Neuronal stem cell (in vitro differentiated cells): ENCODE measurements around the gene PKNOX1.
"Not testable (repeated sequence)": the region's sequence is repeated elsewhere in the genome, so short reads cannot be mapped to it uniquely, and the experiment has no call there.

Experiments used
- DNase-seq: peaks from one replicate; pipeline ENCODE4 v3.0.0-alpha.2; 2013; ENCODE audit warnings: low spot score
- H2AFZ ChIP-seq: one replicate; pipeline ENCODE4 v1.6.1; 2013; ENCODE audit warnings: mild to moderate bottlenecking, low read length, inconsistent platforms
- H2AK5ac ChIP-seq: 2 replicates; pipeline ENCODE4 v1.6.1; 2013; ENCODE audit warnings: low read depth, mild to moderate bottlenecking, inconsistent platforms, low read length, moderate library complexity, mixed read lengths
- H2BK120ac ChIP-seq: 2 replicates; pipeline ENCODE4 v1.6.1; 2013; ENCODE audit warnings: low read depth, mild to moderate bottlenecking, inconsistent platforms, low read length, moderate library complexity, mixed read lengths
- H2BK12ac ChIP-seq: one replicate; pipeline ENCODE4 v1.6.1; 2013; ENCODE audit warnings: low read length, inconsistent platforms
- H2BK15ac ChIP-seq: 2 replicates; pipeline ENCODE4 v1.6.1; 2013; ENCODE audit warnings: mild to moderate bottlenecking, low read length, inconsistent platforms, mixed read lengths
- H2BK5ac ChIP-seq: one replicate; pipeline ENCODE4 v1.6.1; 2013; ENCODE audit warnings: inconsistent platforms, mild to moderate bottlenecking, low read length, moderate library complexity
- H3K14ac ChIP-seq: one replicate; pipeline ENCODE4 v1.6.1; 2013; ENCODE audit warnings: low read length, inconsistent platforms
- H3K18ac ChIP-seq: 2 replicates; pipeline ENCODE4 v1.6.1; 2013; ENCODE audit warnings: low read length, inconsistent platforms
- H3K23ac ChIP-seq: 2 replicates; pipeline ENCODE4 v1.6.1; 2013; ENCODE audit warnings: low read depth, mild to moderate bottlenecking, mixed read lengths, low read length, inconsistent platforms; ENCODE audit not compliant: poor library complexity
- H3K27ac ChIP-seq: replicated peaks from 3 replicates; pipeline ENCODE4 v1.5.1; 2013; ENCODE audit warnings: low read length, inconsistent platforms
- H3K27me3 ChIP-seq, 3 experiments: 2 replicates each; pipeline ENCODE4 v1.6.1; 2013; ENCODE audit warnings: low read length in 3 of 3, mild to moderate bottlenecking in 2 of 3, inconsistent platforms in 1 of 3, low read depth in 1 of 3, mixed read lengths in 1 of 3, moderate library complexity in 1 of 3; ENCODE audit not compliant: control insufficient read depth in 3 of 3, insufficient read depth in 3 of 3
- H3K36me3 ChIP-seq, 2 donors: replicated peaks in 1 of 2; 2 replicates each; pipeline ENCODE4 v1.6.1; 2013; ENCODE audit warnings: low read length in 2 of 2; ENCODE audit not compliant: control insufficient read depth in 2 of 2, insufficient read depth in 2 of 2
- H3K4ac ChIP-seq: 2 replicates; pipeline ENCODE4 v1.6.1; 2013; ENCODE audit warnings: inconsistent platforms, mild to moderate bottlenecking, low read length, moderate library complexity
- H3K4me1 ChIP-seq, 2 donors: 1 replicate in 1 of 2; 2 replicates in 1 of 2; pipeline ENCODE4 v1.6.1; 2013; ENCODE audit warnings: low read length in 2 of 2, low read depth in 1 of 2; ENCODE audit not compliant: control insufficient read depth in 2 of 2, insufficient read depth in 1 of 2
- H3K4me2 ChIP-seq: one replicate; pipeline ENCODE4 v1.6.1; 2013; ENCODE audit warnings: mild to moderate bottlenecking, low read length, inconsistent platforms; ENCODE audit not compliant: insufficient read depth, poor library complexity, severe bottlenecking
- H3K4me3 ChIP-seq, 2 donors: 2 replicates each; pipeline ENCODE4 v1.5.1; 2013; ENCODE audit warnings: low read length in 2 of 2, mild to moderate bottlenecking in 2 of 2, inconsistent platforms in 1 of 2, moderate library complexity in 1 of 2
- H3K79me1 ChIP-seq: one replicate; pipeline ENCODE4 v1.6.1; 2013; ENCODE audit warnings: low read depth, mild to moderate bottlenecking, inconsistent platforms, low read length, moderate library complexity
- H3K9ac ChIP-seq: one replicate; pipeline ENCODE4 v1.6.1; 2013; ENCODE audit warnings: mild to moderate bottlenecking, low read depth, low read length, inconsistent platforms; ENCODE audit not compliant: poor library complexity
- H3K9me3 ChIP-seq, 2 donors: replicated peaks in 1 of 2; 2 replicates each; pipeline versions ENCODE3 to v1.6.1; 2013; ENCODE audit warnings: low read length in 2 of 2, mild to moderate bottlenecking in 2 of 2, inconsistent platforms in 1 of 2, low read depth in 1 of 2, mixed read lengths in 1 of 2, moderate library complexity in 1 of 2; ENCODE audit not compliant: control insufficient read depth in 2 of 2, insufficient read depth in 1 of 2
- H4K8ac ChIP-seq: one replicate; pipeline ENCODE4 v1.6.1; 2013; ENCODE audit warnings: low read depth, mild to moderate bottlenecking, inconsistent platforms, low read length, moderate library complexity
- H4K91ac ChIP-seq: one replicate; pipeline ENCODE4 v1.6.1; 2013; ENCODE audit warnings: low read length, low read depth, mild to moderate bottlenecking, inconsistent platforms; ENCODE audit not compliant: poor library complexity
- WGBS, 2 donors: extraction: QIAGEN DNeasy Blood & Tissue Kit; methylation state at CpG; one replicate each; pipeline ENCODE4 v1.1.7; 2013; ENCODE audit warnings: missing lambda C conversion rate in 2 of 2, mixed read lengths in 1 of 2; ENCODE audit not compliant: insufficient read length in 2 of 2, insufficient replicate concordance in 1 of 2; ENCODE audit errors: extremely low coverage in 2 of 2; 5-methylcytosine and 5-hydroxymethylcytosine counted together

Gene PKNOX1

DNA sequence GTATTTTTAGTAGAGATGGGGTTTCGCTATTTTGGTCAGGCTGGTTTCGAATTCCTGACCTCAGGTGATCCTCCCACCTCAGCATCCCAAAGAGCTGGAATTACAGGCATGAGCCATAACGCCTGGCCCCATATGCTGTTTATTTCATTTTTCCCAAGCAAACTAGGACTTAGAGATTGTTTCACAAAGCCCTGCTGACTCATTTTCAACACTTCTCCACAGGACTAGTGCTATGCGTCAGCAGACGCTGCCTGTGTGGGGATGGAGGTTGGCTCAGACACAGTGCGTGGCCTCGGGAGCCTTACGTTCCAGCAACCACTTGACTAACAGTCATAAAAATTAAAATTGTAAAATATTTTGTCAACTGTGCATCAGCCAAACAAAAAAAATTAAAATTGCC lies 22.7 kb downstream of the PKNOX1 start:
- Histone ChIP-seq H4K8ac (no peak overlapping the region), H3K4me3 (no peak overlapping the region), H3K9ac (no peak overlapping the region), H3K18ac (no peak overlapping the region), H3K27me3 (no peaks in the 10 kb centered on the region), H4K91ac (no peak overlapping the region), H2BK15ac (no peak overlapping the region), H3K79me1 (peaks cover 2% of the 10 kb centered on the region), H2BK5ac (no peak overlapping the region), H2BK12ac (no peak overlapping the region), H3K4ac (no peak overlapping the region), H3K4me1 (peaks cover 5 to 6% of the 10 kb centered on the region in 2 donors), H3K4me2 (no peak overlapping the region), H2AFZ (no peak overlapping the region), H3K36me3 (no peaks in the 10 kb centered on the region), H3K23ac (no peak overlapping the region), H2BK120ac (no peak overlapping the region), H3K14ac (no peak overlapping the region), H2AK5ac (no peak overlapping the region), H3K9me3 (peaks cover 15% of the 10 kb centered on the region in 2 donors), H3K27ac (no peak overlapping the region)
- DNase-seq: no peak
- WGBS, 2 donors: no CpG with 5 or more reads among the region's 8 CpGs

DNA sequence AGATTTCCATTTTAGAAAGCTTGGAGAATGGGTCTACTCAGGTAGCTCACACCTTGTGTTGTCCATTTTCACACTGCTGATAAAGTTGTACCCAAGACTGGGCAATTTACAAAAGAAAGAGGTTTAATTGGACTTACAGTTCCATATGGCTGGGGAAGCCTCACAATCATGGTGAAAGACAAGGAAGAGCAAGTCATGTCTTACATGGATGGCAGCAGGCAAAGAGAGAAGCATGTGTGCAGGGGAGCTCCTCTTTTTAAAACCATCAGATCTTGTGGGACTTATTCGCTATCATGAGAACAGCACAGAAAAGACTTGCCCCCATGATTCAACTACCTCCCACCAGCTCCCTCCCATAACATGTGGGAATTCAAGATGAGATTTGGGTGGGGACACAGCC lies 23.6 kb downstream of the PKNOX1 start:
- H3K4me2 ChIP-seq, H3K79me1 ChIP-seq, H3K9ac ChIP-seq, H2AK5ac ChIP-seq, H2AFZ ChIP-seq, H3K4ac ChIP-seq, H3K27me3 ChIP-seq, H3K18ac ChIP-seq, H3K4me1 ChIP-seq, H2BK12ac ChIP-seq, H4K91ac ChIP-seq, DNase-seq, H2BK5ac ChIP-seq, H3K23ac ChIP-seq, H2BK120ac ChIP-seq, H3K27ac ChIP-seq, H2BK15ac ChIP-seq, H3K4me3 ChIP-seq, H4K8ac ChIP-seq, H3K14ac ChIP-seq, H3K36me3 ChIP-seq: not testable (repeated sequence)
- peaks cover 15 to 20% of the 10 kb centered on the region in 2 donors for H3K9me3 ChIP-seq
- WGBS, 2 donors: no CpG with 5 or more reads among the region's 1 CpG

DNA sequence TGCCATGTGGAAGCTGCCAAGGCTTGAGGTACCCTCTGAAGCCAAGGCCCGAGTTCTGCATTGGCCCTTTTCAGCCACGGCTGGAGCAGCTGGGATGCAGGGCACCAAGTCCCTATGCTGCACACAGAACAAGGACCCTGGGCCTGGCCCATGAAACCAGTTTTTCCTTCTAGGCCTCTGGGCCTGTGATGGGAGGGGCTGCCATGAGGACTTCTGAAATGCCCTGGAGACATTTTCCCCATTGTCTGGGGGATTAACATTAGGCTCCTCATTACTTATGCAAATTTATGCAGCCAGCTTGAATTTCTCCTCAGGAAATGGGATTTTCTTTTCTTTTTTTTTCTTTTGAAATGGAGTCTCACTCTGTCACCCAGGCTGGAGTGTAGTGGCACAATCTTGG lies 24.8 kb downstream of the PKNOX1 start:
- H3K27ac ChIP-seq, H3K4me3 ChIP-seq, H3K27me3 ChIP-seq, H2BK12ac ChIP-seq, H4K8ac ChIP-seq, H2AK5ac ChIP-seq, H2BK120ac ChIP-seq, H3K9ac ChIP-seq, H2BK5ac ChIP-seq, H2BK15ac ChIP-seq, H3K4me1 ChIP-seq, H3K4me2 ChIP-seq, H3K79me1 ChIP-seq, H2AFZ ChIP-seq, H3K36me3 ChIP-seq, H3K18ac ChIP-seq, DNase-seq, H4K91ac ChIP-seq, H3K4ac ChIP-seq, H3K23ac ChIP-seq, H3K14ac ChIP-seq: not testable (repeated sequence)
- WGBS, 2 donors: no CpG with 5 or more reads among the region's 2 CpGs
- H3K9me3 ChIP-seq: peaks cover 17 to 20% of the 10 kb centered on the region in 2 donors

DNA sequence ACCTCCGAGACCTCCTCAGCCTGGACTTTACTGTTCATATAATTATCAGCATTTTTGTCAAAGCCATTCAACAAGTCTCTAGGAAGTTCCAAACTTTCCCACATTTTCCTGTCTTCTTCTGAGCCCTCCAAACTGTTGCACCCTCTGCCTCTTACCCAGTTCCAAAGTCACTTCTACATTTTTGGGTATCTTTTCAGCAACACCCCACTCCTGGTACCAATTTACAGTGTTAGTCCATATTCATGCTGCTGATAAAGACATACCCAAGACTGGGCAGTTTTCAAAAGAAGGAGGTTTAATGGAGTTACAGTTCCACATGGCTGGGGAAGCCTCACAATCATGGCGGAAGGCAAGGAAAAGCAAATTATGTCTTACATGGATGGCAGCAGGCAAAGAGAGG lies 25.7 kb downstream of the PKNOX1 start:
- H3K4me2 ChIP-seq, H2AK5ac ChIP-seq, H3K4me3 ChIP-seq, H2AFZ ChIP-seq, H3K4me1 ChIP-seq, H3K18ac ChIP-seq, DNase-seq, H3K4ac ChIP-seq, H3K27me3 ChIP-seq, H3K27ac ChIP-seq, H3K9ac ChIP-seq, H4K91ac ChIP-seq, H2BK120ac ChIP-seq, H2BK15ac ChIP-seq, H3K14ac ChIP-seq, H4K8ac ChIP-seq, H2BK5ac ChIP-seq, H3K36me3 ChIP-seq, H2BK12ac ChIP-seq, H3K79me1 ChIP-seq, H3K23ac ChIP-seq: not testable (repeated sequence)
- H3K9me3 ChIP-seq: peaks cover 17 to 20% of the 10 kb centered on the region in 2 donors
- no CpG with 5 or more reads among the region's 2 CpGs for WGBS, 2 donors
